ENCODE results near the gene ISX. TPM values are rescaled to one million over a fixed set of nuclear protein-coding genes. Genes with fewer than 3 reads are reported as not detected.

Gene ISX
- total RNA-seq, 1 experiment from 2014 or later = not detected

DNA sequence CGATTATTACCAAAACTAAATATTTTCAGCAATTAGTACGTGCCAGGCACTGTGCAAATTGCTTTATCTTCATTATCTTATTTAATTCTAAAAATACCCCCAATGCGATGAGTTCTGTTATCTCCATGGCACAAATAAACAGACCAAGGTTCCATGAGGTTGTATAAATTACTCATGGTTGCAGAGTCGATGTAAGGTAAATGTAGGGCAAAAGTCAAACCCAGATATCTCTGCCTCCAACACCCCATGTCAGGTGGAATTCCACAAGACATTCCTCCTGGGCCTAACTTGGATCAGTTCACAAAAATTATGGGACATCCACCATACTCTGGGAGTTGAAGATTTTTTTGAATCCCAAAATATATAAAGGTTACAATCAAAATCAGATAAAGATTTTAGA lies 43.7 kb downstream of the ISX start:
- ATAC-seq = no peak
- TF ChIP-seq CTCF (IDR thresholded peaks at IDR 0.05) (no peak), CREM (CRISPR knock-in tag; IDR thresholded peaks at IDR 0.05) (no peak), ZNF512 (CRISPR knock-in tag; IDR thresholded peaks at IDR 0.05; ENCODE audit: borderline replicate concordance) (no peak)

GRCh38 chr22:35111244-35111643 lies 45.3 kb downstream of the ISX start:
- H3K36me3 Mint-ChIP-seq = no peaks in the 10 kb centered on the region
- peaks cover 8% of the 10 kb centered on the region for H3K27me3 Mint-ChIP-seq (ENCODE audit: low read depth)
- peaks cover 14% of the 10 kb centered on the region for H3K9me3 Mint-ChIP-seq
- POLR2A ChIA-PET = no interaction called here
- TF ChIP-seq ZBTB21 (CRISPR knock-in tag; IDR thresholded peaks at IDR 0.05; ENCODE audit: borderline replicate concordance) = no peak
- no peak for TF ChIP-seq FOXK1 (CRISPR knock-in tag; IDR thresholded peaks at IDR 0.05)
- TF ChIP-seq AR (CRISPR knock-in tag; IDR thresholded peaks at IDR 0.05) = no peak
- TF ChIP-seq, protein P1, sequence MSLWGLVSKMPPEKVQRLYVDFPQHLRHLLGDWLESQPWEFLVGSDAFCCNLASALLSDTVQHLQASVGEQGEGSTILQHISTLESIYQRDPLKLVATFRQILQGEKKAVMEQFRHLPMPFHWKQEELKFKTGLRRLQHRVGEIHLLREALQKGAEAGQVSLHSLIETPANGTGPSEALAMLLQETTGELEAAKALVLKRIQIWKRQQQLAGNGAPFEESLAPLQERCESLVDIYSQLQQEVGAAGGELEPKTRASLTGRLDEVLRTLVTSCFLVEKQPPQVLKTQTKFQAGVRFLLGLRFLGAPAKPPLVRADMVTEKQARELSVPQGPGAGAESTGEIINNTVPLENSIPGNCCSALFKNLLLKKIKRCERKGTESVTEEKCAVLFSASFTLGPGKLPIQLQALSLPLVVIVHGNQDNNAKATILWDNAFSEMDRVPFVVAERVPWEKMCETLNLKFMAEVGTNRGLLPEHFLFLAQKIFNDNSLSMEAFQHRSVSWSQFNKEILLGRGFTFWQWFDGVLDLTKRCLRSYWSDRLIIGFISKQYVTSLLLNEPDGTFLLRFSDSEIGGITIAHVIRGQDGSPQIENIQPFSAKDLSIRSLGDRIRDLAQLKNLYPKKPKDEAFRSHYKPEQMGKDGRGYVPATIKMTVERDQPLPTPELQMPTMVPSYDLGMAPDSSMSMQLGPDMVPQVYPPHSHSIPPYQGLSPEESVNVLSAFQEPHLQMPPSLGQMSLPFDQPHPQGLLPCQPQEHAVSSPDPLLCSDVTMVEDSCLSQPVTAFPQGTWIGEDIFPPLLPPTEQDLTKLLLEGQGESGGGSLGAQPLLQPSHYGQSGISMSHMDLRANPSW (CRISPR knock-in tag; conservative IDR thresholded peaks at IDR 0.05; ENCODE audit: low read depth) = no peak
- TF ChIP-seq ZNF512 (CRISPR knock-in tag; IDR thresholded peaks at IDR 0.05; ENCODE audit: borderline replicate concordance) = no peak
- TF ChIP-seq ZNF232 (CRISPR knock-in tag; IDR thresholded peaks at IDR 0.05) = no peak
- no peak for TF ChIP-seq NR2C2 (CRISPR knock-in tag; IDR thresholded peaks at IDR 0.05)
- TF ChIP-seq RORB (CRISPR knock-in tag; IDR thresholded peaks at IDR 0.05) = no peak
- no peak for TF ChIP-seq NFE2L1 (CRISPR knock-in tag; IDR thresholded peaks at IDR 0.05)
- ATAC-seq = no peak
- CTCF ChIA-PET = interaction anchor here (1.1 kb wide), 1 partner anchor 39 kb away, joined by 3 read pairs; no protein-coding TSS in a partner anchor
- H3K27ac Mint-ChIP-seq = no peak overlapping the region
- no peak overlapping the region for H3K4me3 Mint-ChIP-seq
- DNase-seq (ENCODE audit: low spot score) = no peak
- peaks cover 4% of the 10 kb centered on the region; the same call in 1 of the 2 replicates for H3K4me1 Mint-ChIP-seq

More for the DNA sequence above, 43.7 kb downstream of the ISX start:
- CTCF ChIA-PET = no interaction called here
- POLR2A ChIA-PET = no interaction called here
- Mint-ChIP-seq H3K36me3 (no peaks in the 10 kb centered on the region), H3K4me3 (no peak overlapping the region), H3K27me3 (ENCODE audit: low read depth) (peaks cover 19% of the 10 kb centered on the region), H3K4me1 (0 out of 2 replicates have a peak, but pooled peaks cover under 1% of the 10 kb centered on the region), H3K27ac (no peak overlapping the region), H3K9me3 (peaks cover 14% of the 10 kb centered on the region)
- no peak for DNase-seq (ENCODE audit: low spot score)

All from WTC11 (cell line).